Measurements from ENCODE around the gene WDR20. TPM values are rescaled to one million over a fixed set of nuclear protein-coding genes. Genes with fewer than 3 reads are reported as not detected.

The WDR20 gene
- polyA plus RNA-seq, 1 of the 3 experiments (the other 2 are of a cell fraction) = 12.4 TPM

DNA sequence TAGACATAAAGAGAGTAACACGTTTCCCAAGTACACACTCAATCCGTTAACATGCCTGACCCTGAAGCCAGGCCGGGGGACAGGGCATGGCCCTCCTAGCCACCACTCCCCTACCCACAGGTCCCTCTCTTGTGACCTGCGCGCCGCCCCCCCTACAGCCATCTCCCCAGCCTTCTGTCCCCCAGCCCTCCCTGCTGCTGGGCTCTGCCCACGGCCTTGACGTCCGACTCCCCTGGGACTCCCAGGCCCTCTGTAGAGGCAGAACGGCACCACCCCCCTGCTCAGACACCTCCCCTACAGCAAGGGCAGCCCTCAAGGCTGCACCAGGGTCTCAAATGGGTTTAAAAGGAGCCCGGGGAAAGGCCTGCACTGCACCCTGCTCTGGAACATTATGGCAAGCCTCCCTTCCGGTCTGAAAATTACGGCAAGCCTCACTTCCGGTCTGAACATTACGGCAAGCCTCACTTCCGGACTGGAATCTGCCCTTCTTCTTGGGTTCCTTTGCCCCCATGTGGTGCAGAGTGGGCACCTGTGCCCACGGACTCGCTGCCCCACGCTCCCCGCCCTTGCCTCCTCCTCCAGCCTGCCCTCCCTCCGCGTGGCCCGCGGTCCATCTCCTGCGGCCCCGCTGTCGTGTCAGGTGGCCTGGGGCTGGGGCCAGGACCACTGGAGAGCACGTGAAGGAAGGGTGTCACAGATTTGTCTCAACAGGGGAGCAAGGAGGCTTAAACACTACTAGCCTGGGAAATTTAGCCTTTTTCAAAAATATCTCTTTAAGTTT lies 87.7 kb downstream of the WDR20 start:
- 93% methylated on average over 20 of the region's 28 CpGs for WGBS (ENCODE audit: low lambda C conversion rate)
- POLR2A ChIA-PET = interaction anchor here (0.6 kb wide), 2 partner anchors 12 to 21 kb away, joined by 3 to 4 read pairs; no protein-coding TSS in a partner anchor

GRCh38 chr14:102229071-102229738 lies 89.5 kb downstream of the WDR20 start:
- Histone ChIP-seq H3K9me3 (no peaks in the 10 kb centered on the region), H2AFZ (ENCODE audit: low read depth) (no peak overlapping the region)
- CTCF ChIA-PET = interaction anchor here (1.6 kb wide), 1 partner anchor 85 kb away, joined by 9 read pairs; no protein-coding TSS in a partner anchor

More for the DNA sequence above, 87.7 kb downstream of the WDR20 start:
- H3K36me3 ChIP-seq (replicated peaks in 1 of 2; ENCODE audit: control insufficient read depth in 1 of 2, insufficient read depth in 2 of 2, low read length in 1 of 2) = peaks cover 0 to 6% of the 10 kb centered on the region in 2 experiments
- DNase-seq = no peak
- no peaks in the 10 kb centered on the region for H3K27me3 ChIP-seq (ENCODE audit: insufficient read depth)
- no peaks in the 10 kb centered on the region for H4K20me1 ChIP-seq (ENCODE audit: insufficient read depth)
- no peak overlapping the region for H3K9ac ChIP-seq
- no peaks in the 10 kb centered on the region for H3K9me3 ChIP-seq
- no peak overlapping the region; a peak in 1 of 4 replicates for H3K27ac ChIP-seq (ENCODE audit: low read depth in 2 of 2, low read length in 1 of 2)
- no peak overlapping the region for H2AFZ ChIP-seq (ENCODE audit: low read depth)
- H3K4me1 ChIP-seq (ENCODE audit: control insufficient read depth in 1 of 2, insufficient read depth in 2 of 2, low read depth in 1 of 2, low read length in 1 of 2) = peaks cover 0 to 7% of the 10 kb centered on the region in 2 experiments; a peak in 1 of 4 replicates
- H3K4me3 ChIP-seq (ENCODE audit: low read depth in 2 of 2, low read length in 1 of 2) = no peak overlapping the region
- CTCF ChIA-PET = no interaction called here
- H3K79me2 ChIP-seq (ENCODE audit: insufficient read depth) = no peaks in the 10 kb centered on the region
- TF ChIP-seq IRF3 (IDR thresholded peaks at IDR 0.05; ENCODE audit: low read depth, low read length) (no peak), JUND (IDR thresholded peaks at IDR 0.05) (no peak), FOXJ3 (CRISPR knock-in tag; IDR thresholded peaks at IDR 0.05) (no peak)
- no peaks in the 10 kb centered on the region for H3K9me2 ChIP-seq
- H3F3A ChIP-seq (replicated peaks; ENCODE audit: insufficient read depth) = peaks cover 4% of the 10 kb centered on the region
- no peak overlapping the region for H3K4me2 ChIP-seq

DNA sequence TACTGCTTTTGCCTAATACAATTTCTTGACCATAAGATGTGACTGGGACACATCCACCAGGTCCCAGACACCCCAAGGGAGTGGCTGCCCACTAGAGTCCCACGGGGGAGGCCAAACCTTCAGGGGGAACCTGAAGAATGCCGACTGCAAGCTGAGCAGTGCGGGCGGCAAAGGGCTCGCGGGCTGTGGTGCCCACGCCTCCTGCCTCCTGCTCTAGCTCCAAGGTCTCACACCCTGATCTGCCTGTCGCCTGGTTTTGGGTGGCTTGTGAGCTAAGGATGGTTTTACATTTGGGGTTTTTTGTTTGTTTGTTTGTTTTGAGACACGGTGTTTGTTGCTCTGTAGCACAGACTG lies 90.0 kb downstream of the WDR20 start:
- Histone ChIP-seq H3K9ac (no peak overlapping the region), H3K4me3 (ENCODE audit: low read depth in 2 of 2, low read length in 1 of 2) (no peak overlapping the region), H3K4me1 (ENCODE audit: control insufficient read depth in 1 of 2, insufficient read depth in 2 of 2, low read depth in 1 of 2, low read length in 1 of 2) (peaks cover 0 to 8% of the 10 kb centered on the region in 2 experiments; a peak in 1 of 4 replicates), H2AFZ (ENCODE audit: low read depth) (no peak overlapping the region), H3K27ac (ENCODE audit: low read depth in 2 of 2, low read length in 1 of 2) (no peak overlapping the region), H3F3A (replicated peaks; ENCODE audit: insufficient read depth) (no peaks in the 10 kb centered on the region), H3K36me3 (replicated peaks in 1 of 2; ENCODE audit: control insufficient read depth in 1 of 2, insufficient read depth in 2 of 2, low read length in 1 of 2) (peaks cover 0 to 2% of the 10 kb centered on the region in 2 experiments), H4K20me1 (ENCODE audit: insufficient read depth) (no peaks in the 10 kb centered on the region), H3K79me2 (ENCODE audit: insufficient read depth) (no peaks in the 10 kb centered on the region), H3K9me3 (no peaks in the 10 kb centered on the region), H3K4me2 (no peak overlapping the region), H3K27me3 (ENCODE audit: insufficient read depth) (no peaks in the 10 kb centered on the region), H3K9me2 (no peaks in the 10 kb centered on the region)
- DNase-seq = no peak
- POLR2A ChIA-PET = no interaction called here
- TF ChIP-seq FOSL2 (IDR thresholded peaks at IDR 0.05; ENCODE audit: borderline replicate concordance, low read depth) (no peak), NRF1 (IDR thresholded peaks at IDR 0.05; ENCODE audit: low read depth, low read length) (no peak), RFX5 (IDR thresholded peaks at IDR 0.05; ENCODE audit: low read length) (no peak), SMC3 (IDR thresholded peaks at IDR 0.05; ENCODE audit: low read depth, low read length) (no peak), EP300 (IDR thresholded peaks at IDR 0.05; ENCODE audit: borderline replicate concordance in 1 of 2, low read depth in 1 of 2, low read length in 1 of 2) (no peak), JUND (IDR thresholded peaks at IDR 0.05) (no peak), NFIC (IDR thresholded peaks at IDR 0.05; ENCODE audit: borderline replicate concordance) (no peak)
- 85% methylated on average over 9 of the region's 9 CpGs for WGBS (ENCODE audit: low lambda C conversion rate)
- CTCF ChIA-PET = interaction anchor here (1.6 kb wide), 1 partner anchor 85 kb away, joined by 9 read pairs; no protein-coding TSS in a partner anchor

More at GRCh38 chr14:102229071-102229738, 89.5 kb downstream of the WDR20 start:
- TF ChIP-seq NFIC (IDR thresholded peaks at IDR 0.05; ENCODE audit: borderline replicate concordance) = no peak
- no peak for TF ChIP-seq RFX5 (IDR thresholded peaks at IDR 0.05; ENCODE audit: low read length)
- no peak for TF ChIP-seq FOSL2 (IDR thresholded peaks at IDR 0.05; ENCODE audit: borderline replicate concordance, low read depth)
- no peak for TF ChIP-seq ELF1 (IDR thresholded peaks at IDR 0.05)
- no peak for TF ChIP-seq RAD21 (IDR thresholded peaks at IDR 0.05; ENCODE audit: low read length)
- Histone ChIP-seq H3K36me3 (replicated peaks in 1 of 2; ENCODE audit: control insufficient read depth in 1 of 2, insufficient read depth in 2 of 2, low read length in 1 of 2) (peaks cover 0 to 4% of the 10 kb centered on the region in 2 experiments), H3F3A (replicated peaks; ENCODE audit: insufficient read depth) (peaks cover 4% of the 10 kb centered on the region), H3K9me2 (no peaks in the 10 kb centered on the region), H4K20me1 (ENCODE audit: insufficient read depth) (no peaks in the 10 kb centered on the region), H3K79me2 (ENCODE audit: insufficient read depth) (no peaks in the 10 kb centered on the region), H3K4me3 (ENCODE audit: low read depth in 2 of 2, low read length in 1 of 2) (no peak overlapping the region), H3K27ac (ENCODE audit: low read depth in 2 of 2, low read length in 1 of 2) (no peak overlapping the region), H3K27me3 (ENCODE audit: insufficient read depth) (no peaks in the 10 kb centered on the region), H3K4me1 (ENCODE audit: control insufficient read depth in 1 of 2, insufficient read depth in 2 of 2, low read depth in 1 of 2, low read length in 1 of 2) (peaks cover 0 to 7% of the 10 kb centered on the region in 2 experiments; a peak in 1 of 4 replicates), H3K4me2 (no peak overlapping the region), H3K9ac (no peak overlapping the region)
- POLR2A ChIA-PET = interaction anchor here (0.6 kb wide), 1 partner anchor 157 kb away, joined by 3 read pairs; no protein-coding TSS in a partner anchor
- no peak for DNase-seq
- WGBS (ENCODE audit: low lambda C conversion rate) = 94% methylated on average over 34 of the region's 43 CpGs
